B cell (primary cell): Measurements from ENCODE around the gene PPM1N. TPM values are rescaled to one million over a fixed set of nuclear protein-coding genes. Genes with fewer than 3 reads are reported as not detected.

Source experiments
- ATAC-seq: fragments of 200-7000 bp; cut with Tn5 transposase; one replicate; pipeline ENCODE4 v1.10.0; 2021; ENCODE audit warnings: low read depth, mild to moderate bottlenecking, moderate number of reproducible peaks, moderate library complexity
- CTCF ChIA-PET: fragments of 350-600 bp; sonication (Branson Sonifier 250); formaldehyde crosslinking; loops from one replicate; lab custom pipeline; 2021; ENCODE audit warnings: antibody characterized with exemption, inconsistent platforms; lab: Charles Lee
- POLR2A ChIA-PET: fragments of 350-600 bp; sonication (Branson Sonifier 250); formaldehyde crosslinking; loops from one replicate; lab custom pipeline; 2021; ENCODE audit warnings: antibody characterized with exemption; lab: Charles Lee
- DNase-seq: peaks from one replicate; pipeline ENCODE4 v3.0.0; 2013
- H2AFZ ChIP-seq: 2 replicates; pipeline ENCODE4 v1.6.1; 2012; ENCODE audit warnings: mild to moderate bottlenecking, low read depth, low read length; ENCODE audit not compliant: insufficient read depth, poor library complexity, severe bottlenecking
- H3K27ac ChIP-seq, 2 donors: 1 replicate in 1 of 2; 2 replicates in 1 of 2; pipeline ENCODE4 v1.5.1; 2012 to 2013; ENCODE audit warnings: low read length in 2 of 2, mild to moderate bottlenecking in 2 of 2, moderate library complexity in 1 of 2
- H3K27me3 ChIP-seq, 4 experiments: fragments of 200-600 bp in 1 of 4; sonication (generic) in 1 of 4; replicated peaks in 1 of 4; 1 replicate in 2 of 4; 2 replicates in 2 of 4; pipeline versions ENCODE4 v1.6.1 to v1.7.0; 2013 to 2016; ENCODE audit warnings: low read length in 3 of 4, mild to moderate bottlenecking in 2 of 4, mixed read lengths in 1 of 4, moderate library complexity in 1 of 4; ENCODE audit not compliant: insufficient read depth in 4 of 4, control insufficient read depth in 3 of 4; ENCODE audit errors: control extremely low read depth in 1 of 4
- H3K36me3 ChIP-seq, 2 experiments: replicated peaks in 1 of 2; 1 replicate in 1 of 2; 2 replicates in 1 of 2; pipeline versions ENCODE4 v1.6.1 to v1.7.1; 2013; ENCODE audit warnings: low read length in 1 of 2; ENCODE audit not compliant: insufficient read depth in 2 of 2, control insufficient read depth in 1 of 2; ENCODE audit errors: control extremely low read depth in 1 of 2, extremely low read depth in 1 of 2
- H3K4me1 ChIP-seq, 2 donors: fragments of 200-600 bp in 1 of 2; sonication (generic) in 1 of 2; 1 replicate in 1 of 2; 2 replicates in 1 of 2; pipeline versions ENCODE4 v1.5.1 to v1.6.1; 2013 to 2017; ENCODE audit warnings: low read length in 2 of 2; ENCODE audit not compliant: control insufficient read depth in 2 of 2, insufficient read depth in 2 of 2
- H3K4me2 ChIP-seq: replicated peaks from 2 replicates; pipeline ENCODE3; 2012; ENCODE audit warnings: mild to moderate bottlenecking, low read depth, low read length; ENCODE audit not compliant: poor library complexity, severe bottlenecking
- H3K4me3 ChIP-seq, 5 experiments: fragments of 200-600 bp in 1 of 5; sonication (generic) in 1 of 5; 1 replicate in 3 of 5; 2 replicates in 2 of 5; pipeline versions ENCODE4 v1.5.1 to v1.7.0; 2011 to 2016; ENCODE audit warnings: low read length in 4 of 5, mild to moderate bottlenecking in 4 of 5, low read depth in 2 of 5, control low read depth in 1 of 5, moderate library complexity in 1 of 5; ENCODE audit not compliant: insufficient read depth in 1 of 5; ENCODE audit errors: control extremely low read depth in 1 of 5, extremely low read depth in 1 of 5
- H3K79me2 ChIP-seq: fragments of 200-600 bp; sonication (generic); one replicate; pipeline ENCODE4 v1.6.0; 2016; ENCODE audit warnings: low read length; ENCODE audit not compliant: control insufficient read depth, insufficient read depth
- H3K9ac ChIP-seq: fragments of 200-600 bp; sonication (generic); 2 replicates; pipeline ENCODE4 v1.6.1; 2017; ENCODE audit warnings: mild to moderate bottlenecking, low read length, moderate library complexity
- H3K9me3 ChIP-seq, 3 donors: one replicate each; pipeline versions ENCODE4 v1.6.1 to v1.7.1; 2013; ENCODE audit warnings: low read length in 2 of 3; ENCODE audit not compliant: control insufficient read depth in 2 of 3, insufficient read depth in 1 of 3; ENCODE audit errors: control extremely low read depth in 1 of 3
- H4K20me1 ChIP-seq: 2 replicates; pipeline ENCODE4 v1.6.0; 2012; ENCODE audit warnings: mild to moderate bottlenecking, low read length; ENCODE audit not compliant: insufficient read depth, control insufficient read depth, poor library complexity, severe bottlenecking
- H3K27ac Mint-ChIP-seq: one replicate; pipeline ENCODE4 v1.8.0; 2021; ENCODE audit warnings: mixed read lengths
- H3K27me3 Mint-ChIP-seq: one replicate; pipeline ENCODE4 v1.8.0; 2021; ENCODE audit warnings: mixed read lengths
- H3K4me1 Mint-ChIP-seq: one replicate; pipeline ENCODE4 v1.8.0; 2021; ENCODE audit warnings: mixed read lengths
- H3K4me3 Mint-ChIP-seq: one replicate; pipeline ENCODE4 v1.8.0; 2021; ENCODE audit warnings: mixed read lengths
- H3K9me3 Mint-ChIP-seq: one replicate; pipeline ENCODE4 v1.8.0; 2022; ENCODE audit warnings: mixed read lengths; ENCODE audit not compliant: insufficient read depth
- CTCF ChIP-seq: fragments of 200-600 bp; IDR thresholded peaks from one replicate; pipeline ENCODE4 v1.8.0; 2022; ENCODE audit warnings: antibody characterized with exemption, mild to moderate bottlenecking
- EZH2 ChIP-seq: IDR thresholded peaks from 2 replicates; pipeline ENCODE4 v1.6.1; 2012; ENCODE audit warnings: borderline replicate concordance, low read depth, mild to moderate bottlenecking, moderate library complexity, low read length; ENCODE audit not compliant: insufficient read depth, poor library complexity, severe bottlenecking
- WGBS: methylation state at CpG from one replicate; pipeline ENCODE4 v1.1.5; 2013; ENCODE audit warnings: missing lambda C conversion rate; ENCODE audit not compliant: insufficient coverage; 5-methylcytosine and 5-hydroxymethylcytosine counted together
- intact Hi-C: fragments of 100-400 bp; cut with micrococcal nuclease; formaldehyde crosslinking; loops from one replicate; pipeline ENCODE4 v1.10.0; 2022
- polyA plus RNA-seq: library from polyadenylated mRNA; depleted of rRNA; stranded (reverse); fragments of >200 nt; gene quantifications from 2 replicates; pipeline ENCODE4 v1.2.3, GENCODE V29; 2012
- total RNA-seq, 2 donors: library from RNA; stranded (reverse); fragments of 120-200 nt in 1 of 2; gene quantifications; 1 replicate in 1 of 2; 2 replicates in 1 of 2; pipeline versions ENCODE4 v1.2.3 to v1.2.4, GENCODE V29; 2013 to 2022

The PPM1N gene
- total and polyA plus RNA-seq, 2 donors (not counting 1 experiment from before 2014, with no cell fraction given), result 2.6 to 6.5 TPM

- intact Hi-C loops, result loop anchor here (1.0 kb wide), 1 partner anchor 7 kb away; the partner anchor contains the start of gene VASP
- peaks cover 0 to 15% of the 10 kb centered on the region in 2 experiments for H3K36me3 ChIP-seq
- H3K9me3 ChIP-seq, result no peaks in the 10 kb centered on the region
- H3K4me3 Mint-ChIP-seq, result peak overlapping the region; percentile 74
- H3K27ac Mint-ChIP-seq, result peak overlapping the region; percentile 87
- peak; percentile 3 for ATAC-seq
- H3K4me3 ChIP-seq, result peak overlapping the region; percentile 16 to 57 (median 29)
- no peaks in the 10 kb centered on the region for H3K27me3 Mint-ChIP-seq
- peak overlapping the region; percentile 67 for H3K4me2 ChIP-seq
- no peaks in the 10 kb centered on the region for H3K27me3 ChIP-seq
- H3K4me1 Mint-ChIP-seq, result peaks cover 69% of the 10 kb centered on the region
- ChIA-PET CTCF (interaction anchor here (0.5 to 2.4 kb wide), 12 partner anchors 10 to 127 kb away, joined by 3 to 14 read pairs (median 6); partner anchors contain the start of gene RTN2), POLR2A (interaction anchor here (0.6 to 0.8 kb wide), 3 partner anchors 16 to 274 kb away, joined by 3 to 4 read pairs (median 4); partner anchors contain the start of gene PPM1N)
- peak overlapping the region; percentile 76 to 91 for H3K27ac ChIP-seq
- H3K9ac ChIP-seq, result peak overlapping the region; percentile 18
- no peak overlapping the region for H2AFZ ChIP-seq
- no peaks in the 10 kb centered on the region for H3K9me3 Mint-ChIP-seq
- peaks cover 49% of the 10 kb centered on the region for H4K20me1 ChIP-seq
- H3K4me1 ChIP-seq, result peaks cover 67 to 70% of the 10 kb centered on the region in 2 donors
- peaks cover 69% of the 10 kb centered on the region for H3K79me2 ChIP-seq
- no peak for DNase-seq
- 59% methylated on average over 10 of the region's 13 CpGs for WGBS
- TF ChIP-seq EZH2 (no peak), CTCF (no peak)
Observed at GRCh38 chr19:45514376-45515051, 16.3 kb downstream of the PPM1N start.
